GM12891 (cell line): ENCODE measurements around the gene CDK17.

Experiments used
- POLR2A ChIP-seq: IDR thresholded peaks from 2 replicates; pipeline ENCODE4 v1.6.1; 2011; ENCODE audit warnings: low read depth, low read length, control low read depth
- POLR2AphosphoS5 ChIP-seq: IDR thresholded peaks from 2 replicates; pipeline ENCODE4 v1.6.1; 2011; ENCODE audit warnings: low read depth, low read length, control low read depth
- POU2F2 ChIP-seq: IDR thresholded peaks from 2 replicates; pipeline ENCODE4 v1.6.1; 2011; ENCODE audit warnings: low read depth, mild to moderate bottlenecking, control low read depth, low read length, moderate library complexity
- SPI1 ChIP-seq: IDR thresholded peaks from 2 replicates; pipeline ENCODE4 v1.6.1; 2011; ENCODE audit warnings: low read depth, low read length, control low read depth
- TAF1 ChIP-seq: IDR thresholded peaks from 2 replicates; pipeline ENCODE4 v1.6.1; 2011; ENCODE audit warnings: low read depth, low read length, control low read depth

- TF ChIP-seq POLR2AphosphoS5 = no peak
- TF ChIP-seq POLR2A = no peak
- TF ChIP-seq TAF1 = no peak
- no peak for TF ChIP-seq SPI1
- no peak for TF ChIP-seq POU2F2
Measured at GRCh38 chr12:96434107-96434506, 33.9 kb upstream of the CDK17 start.
